ENCODE results near the gene BTBD19.
A peak's percentile ranks its signal among the peaks of the same experiment; 100 is the strongest.

Gene BTBD19

GRCh38 chr1:44798481-44799365 lies 9.6 kb upstream of the BTBD19 start:
- Mint-ChIP-seq H3K4me1 (peaks cover 32% of the 10 kb centered on the region), H3K27ac (ENCODE audit: low read depth) (peak overlapping the region; percentile 98), H3K27me3 (no peaks in the 10 kb centered on the region), H3K4me3 (no peak overlapping the region), H3K36me3 (ENCODE audit: insufficient read depth) (peaks cover 32% of the 10 kb centered on the region), H3K9me3 (no peaks in the 10 kb centered on the region)
- DNase-seq (ENCODE audit: low spot score in 2 of 2) (no peak), ATAC-seq (replicated peaks; ENCODE audit: extremely low read depth, poor library complexity, severe bottlenecking) (no peak)

GRCh38 chr1:44799770-44800584 lies 8.3 kb upstream of the BTBD19 start, which contains the start of gene PLK3:
TSS of gene PLK3 (plus strand) at chr1:44800377. CDS start at chr1:44800464, 87 bp downstream.
- ATAC-seq (replicated peaks; ENCODE audit: extremely low read depth, poor library complexity, severe bottlenecking) = peak; percentile 70
- peak; percentile 94 to 98 for DNase-seq (ENCODE audit: low spot score in 2 of 2)
- Mint-ChIP-seq H3K27ac (ENCODE audit: low read depth) (peak within 1 kb of the TSS; percentile 98), H3K4me3 (peak within 1 kb of the TSS; percentile 64), H3K36me3 (ENCODE audit: insufficient read depth) (peaks cover 45% of the 10 kb centered on the region), H3K27me3 (no peaks in the 10 kb centered on the region), H3K9me3 (no peaks in the 10 kb centered on the region), H3K4me1 (peaks cover 35% of the 10 kb centered on the region)

- peaks cover 35% of the 10 kb centered on the region for H3K4me1 Mint-ChIP-seq
Measured at GRCh38 chr1:44801491-44802305, 6.6 kb upstream of the BTBD19 start.

GRCh38 chr1:44802306-44803061 lies 5.8 kb upstream of the BTBD19 start:
- Mint-ChIP-seq H3K9me3 (no peaks in the 10 kb centered on the region), H3K27ac (ENCODE audit: low read depth) (peak overlapping the region; percentile 75), H3K4me1 (peaks cover 43% of the 10 kb centered on the region), H3K36me3 (ENCODE audit: insufficient read depth) (peaks cover 63% of the 10 kb centered on the region), H3K4me3 (peak overlapping the region; percentile 64), H3K27me3 (no peaks in the 10 kb centered on the region)
- ATAC-seq (replicated peaks; ENCODE audit: extremely low read depth, poor library complexity, severe bottlenecking) (no peak), DNase-seq (ENCODE audit: low spot score in 2 of 2) (no peak)

More at GRCh38 chr1:44801491-44802305, 6.6 kb upstream of the BTBD19 start:
- ATAC-seq (replicated peaks; ENCODE audit: extremely low read depth, poor library complexity, severe bottlenecking) = peak; percentile 6
- Mint-ChIP-seq H3K27ac (ENCODE audit: low read depth) (peak overlapping the region; percentile 75), H3K27me3 (no peaks in the 10 kb centered on the region), H3K36me3 (ENCODE audit: insufficient read depth) (peaks cover 56% of the 10 kb centered on the region), H3K4me3 (peak overlapping the region; percentile 64), H3K9me3 (no peaks in the 10 kb centered on the region)
- no peak for DNase-seq (ENCODE audit: low spot score in 2 of 2)

- DNase-seq (ENCODE audit: low spot score in 2 of 2) (no peak), ATAC-seq (replicated peaks; ENCODE audit: extremely low read depth, poor library complexity, severe bottlenecking) (no peak)
- H3K27me3 Mint-ChIP-seq = no peaks in the 10 kb centered on the region
- peak overlapping the region; percentile 63 for H3K4me3 Mint-ChIP-seq
- peaks cover 48% of the 10 kb centered on the region for H3K4me1 Mint-ChIP-seq
- H3K27ac Mint-ChIP-seq (ENCODE audit: low read depth) = peak overlapping the region; percentile 75
- H3K36me3 Mint-ChIP-seq (ENCODE audit: insufficient read depth) = peaks cover 68% of the 10 kb centered on the region
- H3K9me3 Mint-ChIP-seq = no peaks in the 10 kb centered on the region
Measured at GRCh38 chr1:44803062-44803311, 5.3 kb upstream of the BTBD19 start.

- Mint-ChIP-seq H3K27ac (ENCODE audit: low read depth) (peak overlapping the region; percentile 75), H3K27me3 (no peaks in the 10 kb centered on the region), H3K36me3 (ENCODE audit: insufficient read depth) (peaks cover 70% of the 10 kb centered on the region), H3K4me1 (peaks cover 51% of the 10 kb centered on the region), H3K9me3 (no peaks in the 10 kb centered on the region), H3K4me3 (peak overlapping the region; percentile 63)
- no peak for ATAC-seq (replicated peaks; ENCODE audit: extremely low read depth, poor library complexity, severe bottlenecking)
- DNase-seq (ENCODE audit: low spot score in 2 of 2) = no peak
Measured at GRCh38 chr1:44803312-44804095, 4.8 kb upstream of the BTBD19 start.

- Mint-ChIP-seq H3K27ac (ENCODE audit: low read depth) (peak overlapping the region; percentile 75), H3K4me3 (peak overlapping the region; percentile 36), H3K36me3 (ENCODE audit: insufficient read depth) (peaks cover 75% of the 10 kb centered on the region), H3K4me1 (peaks cover 64% of the 10 kb centered on the region), H3K27me3 (no peaks in the 10 kb centered on the region), H3K9me3 (no peaks in the 10 kb centered on the region)
- ATAC-seq (replicated peaks; ENCODE audit: extremely low read depth, poor library complexity, severe bottlenecking) = no peak
- no peak for DNase-seq (ENCODE audit: low spot score in 2 of 2)
Measured at GRCh38 chr1:44805311-44806024, 2.9 kb upstream of the BTBD19 start.

- ATAC-seq (replicated peaks; ENCODE audit: extremely low read depth, poor library complexity, severe bottlenecking) = no peak
- no peak for DNase-seq (ENCODE audit: low spot score in 2 of 2)
- Mint-ChIP-seq H3K4me1 (peaks cover 66% of the 10 kb centered on the region), H3K27ac (ENCODE audit: low read depth) (peak overlapping the region; percentile 100), H3K9me3 (no peaks in the 10 kb centered on the region), H3K36me3 (ENCODE audit: insufficient read depth) (peaks cover 71% of the 10 kb centered on the region), H3K4me3 (peak overlapping the region; percentile 36), H3K27me3 (no peaks in the 10 kb centered on the region)
Measured at GRCh38 chr1:44806025-44806703, 2.2 kb upstream of the BTBD19 start.

- no peaks in the 10 kb centered on the region for H3K9me3 Mint-ChIP-seq
- peak within 1 kb of the TSS; percentile 74 for H3K4me3 Mint-ChIP-seq
- no peak for DNase-seq (ENCODE audit: low spot score in 2 of 2)
- H3K27ac Mint-ChIP-seq (ENCODE audit: low read depth) = peak within 1 kb of the TSS; percentile 100
- H3K4me1 Mint-ChIP-seq = peaks cover 70% of the 10 kb centered on the region
- peaks cover 67% of the 10 kb centered on the region for H3K36me3 Mint-ChIP-seq (ENCODE audit: insufficient read depth)
- ATAC-seq (replicated peaks; ENCODE audit: extremely low read depth, poor library complexity, severe bottlenecking) = peak; percentile 0
- H3K27me3 Mint-ChIP-seq = no peaks in the 10 kb centered on the region
Measured at GRCh38 chr1:44806704-44807363, 1.5 kb upstream of the BTBD19 start, which contains the start of gene DYNLT4. TSS of gene DYNLT4 (minus strand) at chr1:44807351. CDS start at chr1:44806668, 683 bp downstream.

All from central memory CD8-positive, alpha-beta T cell (primary cell).